Stimulated activated CD4-positive, alpha-beta T cell treated with anti-CD3 and anti-CD28 coated beads, Interleukin-15, amount 100 ng/mL, for 24 hours (primary cell): ENCODE measurements around the gene C1orf216.
A peak's percentile ranks its signal among the peaks of the same experiment; 100 is the strongest.
"Not testable (repeated sequence)": the region's sequence is repeated elsewhere in the genome, so short reads cannot be mapped to it uniquely, and the experiment has no call there.

ENCODE experiments used
- DNase-seq: peaks from one replicate; pipeline ENCODE4 v3.0.0-alpha.2; 2020

C1orf216 gene

GRCh38 chr1:35706846-35707600, 11.7 kb downstream of the C1orf216 start:
- DNase-seq, result peak; percentile 29

DNA sequence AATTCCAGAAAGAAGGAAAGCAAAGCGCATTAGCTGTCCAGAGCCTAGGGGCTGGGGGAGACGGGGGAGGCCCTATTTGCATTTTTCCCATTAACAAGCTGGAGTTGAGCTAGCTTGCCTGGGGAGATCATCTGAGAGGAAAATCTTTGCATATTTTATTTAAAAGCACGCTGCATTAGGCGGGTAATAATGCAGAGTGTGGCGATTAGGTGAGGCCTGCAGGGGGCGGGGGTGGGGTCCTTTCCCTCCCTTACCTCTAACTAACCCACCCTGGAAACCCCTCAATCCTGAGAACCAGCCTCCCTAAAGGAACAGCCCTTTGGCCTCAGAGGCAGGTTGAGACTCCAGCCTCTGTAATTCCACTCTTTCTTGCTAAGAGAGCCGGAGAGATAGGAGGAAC, 16.2 kb downstream of the C1orf216 start:
- no peak for DNase-seq

- not testable (repeated sequence) for DNase-seq
These were observed 19.5 kb downstream of the C1orf216 start for GRCh38 chr1:35699152-35699551.

GRCh38 chr1:35692317-35692716, 26.4 kb downstream of the C1orf216 start:
- no peak for DNase-seq

DNA sequence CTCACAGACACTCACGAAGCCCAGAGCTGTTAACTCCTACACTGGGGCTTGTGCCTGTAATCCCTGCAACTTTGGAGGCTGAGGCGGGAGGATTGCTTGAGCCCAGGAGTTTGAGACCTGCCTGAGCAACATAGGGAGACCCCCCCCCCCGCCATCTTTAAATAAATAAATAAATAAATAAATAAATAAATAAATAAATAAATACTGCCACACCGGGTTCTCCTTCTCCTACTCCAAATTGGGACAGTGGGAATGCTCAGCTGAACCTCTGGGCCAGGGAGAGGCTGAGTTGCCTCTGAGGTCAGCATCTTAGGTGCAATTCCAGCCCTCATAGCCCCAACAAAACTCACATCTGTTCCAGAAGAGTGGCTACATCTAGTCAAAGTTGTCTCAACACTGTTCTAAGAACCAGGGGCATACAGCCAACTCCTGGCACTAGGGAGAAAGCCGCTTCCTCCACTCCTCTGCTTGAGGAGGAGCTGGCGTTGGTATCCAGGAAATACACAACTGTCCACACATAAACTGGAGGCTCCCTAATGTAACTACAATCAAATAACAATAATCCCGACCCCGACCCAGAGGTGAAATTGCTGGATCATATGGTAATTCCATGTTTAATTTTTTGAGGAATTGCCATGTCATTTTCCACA, 27.0 kb downstream of the C1orf216 start:
- DNase-seq, result no peak

DNA sequence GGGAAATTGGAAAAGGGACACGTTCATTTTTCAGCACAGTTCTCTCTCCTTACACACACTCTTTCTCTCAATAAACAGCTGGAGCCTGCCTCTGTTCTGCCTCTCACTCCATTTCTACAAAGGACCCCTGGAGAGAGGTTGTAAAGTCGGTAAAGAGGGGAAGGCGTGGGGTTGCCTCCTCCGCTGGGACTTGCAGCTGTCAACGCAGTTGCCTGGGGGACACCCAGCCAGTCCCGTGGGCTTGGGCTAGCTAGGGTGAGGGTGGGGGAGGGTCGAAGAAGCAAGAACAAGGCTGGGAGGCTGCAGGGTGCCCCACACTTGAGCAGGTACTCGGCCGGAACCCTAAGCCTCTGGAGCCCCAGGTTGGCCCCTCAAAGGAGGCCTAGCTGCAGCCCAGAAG, 27.6 kb downstream of the C1orf216 start:
- no peak for DNase-seq

- DNase-seq, result not testable (repeated sequence)
These were observed 28.6 kb downstream of the C1orf216 start for GRCh38 chr1:35690103-35690502.

DNA sequence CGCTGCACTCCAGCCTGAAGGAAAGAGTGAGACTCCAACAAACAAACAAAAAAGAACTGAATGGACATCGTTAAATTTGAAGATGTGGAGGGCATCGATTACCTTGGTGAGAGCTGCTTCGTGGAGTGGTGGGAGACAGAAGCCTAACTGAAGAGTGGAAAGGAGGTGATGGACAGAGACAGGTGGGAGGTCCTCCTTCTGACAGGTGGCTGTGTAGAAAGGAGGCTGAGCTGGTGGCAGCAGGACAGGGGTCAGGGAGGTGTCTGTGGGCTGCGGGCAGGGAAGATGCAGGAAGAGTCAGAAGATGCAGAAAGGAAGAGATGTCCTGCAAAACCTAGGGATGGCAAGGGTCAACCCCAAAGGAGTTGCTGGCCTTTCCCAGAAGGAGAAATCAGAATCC, 30.5 kb downstream of the C1orf216 start:
- DNase-seq, result no peak

- no peak for DNase-seq
These were observed 35.7 kb downstream of the C1orf216 start for GRCh38 chr1:35683012-35683411.

GRCh38 chr1:35680271-35680670, 38.4 kb downstream of the C1orf216 start:
- no peak for DNase-seq

- no peak for DNase-seq
These were observed 42.9 kb downstream of the C1orf216 start for GRCh38 chr1:35675773-35676172.

GRCh38 chr1:35674111-35674510, 44.6 kb downstream of the C1orf216 start:
- no peak for DNase-seq

GRCh38 chr1:35672116-35672515, 46.6 kb downstream of the C1orf216 start:
- no peak for DNase-seq

GRCh38 chr1:35668506-35668905, 50.2 kb downstream of the C1orf216 start:
- no peak for DNase-seq

DNA sequence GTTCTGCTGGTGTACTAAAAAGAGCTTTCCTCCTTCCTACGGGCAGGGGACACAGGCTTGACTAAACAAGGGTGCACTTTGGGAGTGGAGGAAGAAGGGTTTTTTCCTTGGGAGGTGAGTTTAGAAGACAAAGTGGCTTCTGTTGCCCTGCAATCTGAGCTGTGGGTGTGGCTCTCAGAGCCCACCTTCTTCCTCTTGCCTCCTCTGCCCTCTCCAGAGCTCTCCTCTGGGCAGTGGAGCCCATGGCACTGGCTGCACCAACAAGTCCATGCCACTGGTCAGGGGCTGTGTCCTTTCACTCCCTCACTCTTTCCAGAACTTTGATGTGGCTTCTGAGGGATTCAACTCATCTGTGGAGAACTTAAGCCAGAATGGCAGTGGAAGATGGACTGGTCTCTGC, 51.8 kb downstream of the C1orf216 start:
- DNase-seq, result no peak

GRCh38 chr1:35666216-35666615, 52.5 kb downstream of the C1orf216 start:
- DNase-seq, result no peak
